Vagina (tissue), 2 donors: ENCODE results near the gene ZNF484.
"Not testable (repeated sequence)": the region's sequence is repeated elsewhere in the genome, so short reads cannot be mapped to it uniquely, and the experiment has no call there.

Experiments
- CTCF ChIP-seq, 3 experiments: fragments of 450-650 bp in 2 of 3; fragments of 200-600 bp in 1 of 3; sonication (generic) in 1 of 3; IDR thresholded peaks; one replicate each; pipeline ENCODE4 v1.5.1; 2017 to 2019; ENCODE audit warnings: antibody characterized with exemption in 3 of 3, mild to moderate bottlenecking in 2 of 3, moderate library complexity in 2 of 3
- POLR2A ChIP-seq, 2 donors: fragments of 450-650 bp; IDR thresholded peaks; one replicate each; pipeline ENCODE4 v1.6.1; 2017; ENCODE audit warnings: antibody characterized with exemption in 2 of 2, mild to moderate bottlenecking in 2 of 2, moderate library complexity in 2 of 2
- POLR2AphosphoS5 ChIP-seq, 2 donors: sonication (generic); formaldehyde crosslinking; IDR thresholded peaks; one replicate each; pipeline ENCODE4 v1.9.0; 2017; ENCODE audit warnings: antibody characterized with exemption in 2 of 2, mild to moderate bottlenecking in 2 of 2, low read depth in 1 of 2; ENCODE audit not compliant: insufficient read depth in 1 of 2

GRCh38 chr9:92848740-92849139 is 29.1 kb downstream of the ZNF484 start:
- not testable (repeated sequence) for TF ChIP-seq CTCF (IDR thresholded peaks at IDR 0.05); POLR2A (IDR thresholded peaks at IDR 0.05); POLR2AphosphoS5 (IDR thresholded peaks at IDR 0.05; ENCODE audit: insufficient read depth in 1 of 2, low read depth in 1 of 2)
